HG02678 (cell line): ENCODE data around the gene OR4S1.
"Not testable (repeated sequence)": the region's sequence is repeated elsewhere in the genome, so short reads cannot be mapped to it uniquely, and the experiment has no call there.

ENCODE experiments used
- ATAC-seq: cut with Tn5 transposase; IDR thresholded peaks from one replicate; pipeline ENCODE4 v1.9.1; 2021; ENCODE audit warnings: mild to moderate bottlenecking, moderate library complexity; ENCODE audit not compliant: unreplicated experiment

Gene OR4S1

GRCh38 chr11:48305923-48306322, at the start of gene OR4S1:
Gene OR4S1, plus strand, starts transcription at chr11:48306223. Its CDS starts 0 bp downstream, at chr11:48306223.
- no peak for ATAC-seq

GRCh38 chr11:48261600-48261999, 44.4 kb upstream of the OR4S1 start:
- ATAC-seq, result no peak

GRCh38 chr11:48263423-48263911, 42.6 kb upstream of the OR4S1 start, which contains the start of gene OR4X1:
Gene OR4X1, plus strand, starts transcription at chr11:48263861. Its CDS starts 0 bp downstream, at chr11:48263861.
- no peak for ATAC-seq

- no peak for ATAC-seq
Measured at GRCh38 chr11:48270621-48271020, 35.4 kb upstream of the OR4S1 start.

- ATAC-seq, result no peak
Measured at GRCh38 chr11:48272606-48273005, 33.4 kb upstream of the OR4S1 start.

- peak; percentile 90 for ATAC-seq
Measured at GRCh38 chr11:48307760-48308386, 1.9 kb downstream of the OR4S1 start.

- ATAC-seq, result not testable (repeated sequence)
Measured at GRCh38 chr11:48313590-48313989, 7.6 kb downstream of the OR4S1 start.

GRCh38 chr11:48319813-48320212, 13.8 kb downstream of the OR4S1 start:
- ATAC-seq, result not testable (repeated sequence)

GRCh38 chr11:48324620-48325019, 18.6 kb downstream of the OR4S1 start, which contains the start of gene OR4C3:
Gene OR4C3, plus strand, starts transcription at chr11:48324920. Its CDS starts 102 bp downstream, at chr11:48325022.
- not testable (repeated sequence) for ATAC-seq

- no peak for ATAC-seq
Measured at GRCh38 chr11:48341466-48341865, 35.4 kb downstream of the OR4S1 start.

GRCh38 chr11:48342505-48342904, 36.5 kb downstream of the OR4S1 start:
- not testable (repeated sequence) for ATAC-seq

GRCh38 chr11:48346286-48346685, 40.3 kb downstream of the OR4S1 start:
- not testable (repeated sequence) for ATAC-seq

GRCh38 chr11:48354013-48354412, 48.0 kb downstream of the OR4S1 start:
- no peak for ATAC-seq

GRCh38 chr11:48354677-48355076, 48.7 kb downstream of the OR4S1 start:
- ATAC-seq, result no peak
